Activated naive CD8-positive, alpha-beta T cell treated with anti-CD3 and anti-CD28 coated beads for 36 hours (primary cell): Measurements from ENCODE around the gene WDR33. TPM values are rescaled to one million over a fixed set of nuclear protein-coding genes. Genes with fewer than 3 reads are reported as not detected.
"Not testable (repeated sequence)": the region's sequence is repeated elsewhere in the genome, so short reads cannot be mapped to it uniquely, and the experiment has no call there.

ENCODE experiments used
- DNase-seq: peaks from one replicate; pipeline ENCODE4 v3.0.0; 2021
- H3K27ac Mint-ChIP-seq: one replicate; pipeline ENCODE4 v1.8.0; 2022; ENCODE audit warnings: mild to moderate bottlenecking, moderate library complexity, mixed read lengths
- H3K27me3 Mint-ChIP-seq: one replicate; pipeline ENCODE4 v1.8.0; 2022; ENCODE audit warnings: mild to moderate bottlenecking, mixed read lengths
- H3K36me3 Mint-ChIP-seq: one replicate; pipeline ENCODE4 v1.8.0; 2021; ENCODE audit warnings: mild to moderate bottlenecking, mixed read lengths
- H3K4me1 Mint-ChIP-seq: one replicate; pipeline ENCODE4 v1.8.0; 2021; ENCODE audit warnings: mixed read lengths
- H3K4me3 Mint-ChIP-seq: one replicate; pipeline ENCODE4 v1.8.0; 2022; ENCODE audit warnings: mild to moderate bottlenecking, moderate library complexity, mixed read lengths
- H3K9me3 Mint-ChIP-seq: one replicate; pipeline ENCODE4 v1.8.0; 2022; ENCODE audit warnings: mixed read lengths
- total RNA-seq, 2 experiments: library from RNA; stranded (reverse); gene quantifications; one replicate each; pipeline ENCODE4 v1.2.3, GENCODE V29; 2021

Gene WDR33
- total RNA-seq, 2 experiments from 2014 or later = 76.5 to 82.5 TPM

GRCh38 chr2:127790694-127791529 is 20.1 kb downstream of the WDR33 start:
- DNase-seq = no peak
- Mint-ChIP-seq H3K36me3 (peaks cover 26% of the 10 kb centered on the region), H3K27me3 (no peaks in the 10 kb centered on the region), H3K27ac (peak overlapping the region; percentile 73), H3K4me3 (no peak overlapping the region), H3K9me3 (peaks cover 2% of the 10 kb centered on the region), H3K4me1 (peaks cover 28% of the 10 kb centered on the region)

GRCh38 chr2:127786048-127786809 is 24.7 kb downstream of the WDR33 start:
- Mint-ChIP-seq H3K27me3 (no peaks in the 10 kb centered on the region), H3K4me3 (no peak overlapping the region), H3K36me3 (peaks cover 18% of the 10 kb centered on the region), H3K4me1 (peaks cover 17% of the 10 kb centered on the region), H3K27ac (no peak overlapping the region), H3K9me3 (peaks cover 2% of the 10 kb centered on the region)
- DNase-seq = no peak

GRCh38 chr2:127784965-127785518 is 25.9 kb downstream of the WDR33 start:
- H3K36me3 Mint-ChIP-seq = peaks cover 16% of the 10 kb centered on the region
- no peaks in the 10 kb centered on the region for H3K9me3 Mint-ChIP-seq
- H3K27me3 Mint-ChIP-seq = no peaks in the 10 kb centered on the region
- peaks cover 14% of the 10 kb centered on the region for H3K4me1 Mint-ChIP-seq
- no peak overlapping the region for H3K27ac Mint-ChIP-seq
- DNase-seq = no peak
- H3K4me3 Mint-ChIP-seq = no peak overlapping the region

GRCh38 chr2:127783101-127783500 is 27.9 kb downstream of the WDR33 start:
- Mint-ChIP-seq H3K4me3 (no peak overlapping the region), H3K9me3 (no peaks in the 10 kb centered on the region), H3K36me3 (peaks cover 25% of the 10 kb centered on the region), H3K4me1 (peaks cover 27% of the 10 kb centered on the region), H3K27ac (no peak overlapping the region), H3K27me3 (no peaks in the 10 kb centered on the region)
- DNase-seq = no peak

GRCh38 chr2:127778850-127779249 is 32.1 kb downstream of the WDR33 start:
- Mint-ChIP-seq H3K27ac (no peak overlapping the region), H3K4me3 (no peak overlapping the region), H3K9me3 (no peaks in the 10 kb centered on the region)

GRCh38 chr2:127778447-127778846 is 32.5 kb downstream of the WDR33 start:
- no peaks in the 10 kb centered on the region for H3K27me3 Mint-ChIP-seq

More at GRCh38 chr2:127778850-127779249, 32.1 kb downstream of the WDR33 start:
- H3K36me3 Mint-ChIP-seq = peaks cover 30% of the 10 kb centered on the region
- no peak for DNase-seq
- H3K27me3 Mint-ChIP-seq = no peaks in the 10 kb centered on the region
- H3K4me1 Mint-ChIP-seq = peaks cover 42% of the 10 kb centered on the region

GRCh38 chr2:127776122-127776780 is 34.7 kb downstream of the WDR33 start:
- no peak for DNase-seq
- Mint-ChIP-seq H3K9me3 (no peaks in the 10 kb centered on the region), H3K4me3 (no peak overlapping the region), H3K4me1 (peaks cover 46% of the 10 kb centered on the region), H3K27ac (peak overlapping the region; percentile 2), H3K27me3 (no peaks in the 10 kb centered on the region), H3K36me3 (peaks cover 25% of the 10 kb centered on the region)

More at GRCh38 chr2:127778447-127778846, 32.5 kb downstream of the WDR33 start:
- Mint-ChIP-seq H3K36me3 (peaks cover 30% of the 10 kb centered on the region), H3K4me3 (no peak overlapping the region), H3K9me3 (no peaks in the 10 kb centered on the region), H3K4me1 (peaks cover 42% of the 10 kb centered on the region), H3K27ac (no peak overlapping the region)
- no peak for DNase-seq

- peaks cover 12% of the 10 kb centered on the region for H3K36me3 Mint-ChIP-seq
These were observed 39.2 kb downstream of the WDR33 start for GRCh38 chr2:127771756-127772155.

GRCh38 chr2:127770973-127771735 is 39.8 kb downstream of the WDR33 start:
- Mint-ChIP-seq H3K27me3 (no peaks in the 10 kb centered on the region), H3K27ac (no peak overlapping the region), H3K4me3 (no peak overlapping the region), H3K9me3 (no peaks in the 10 kb centered on the region), H3K36me3 (peaks cover 12% of the 10 kb centered on the region), H3K4me1 (peaks cover 16% of the 10 kb centered on the region)
- no peak for DNase-seq

More at GRCh38 chr2:127771756-127772155, 39.2 kb downstream of the WDR33 start:
- H3K4me3 Mint-ChIP-seq = no peak overlapping the region
- no peak for DNase-seq
- H3K4me1 Mint-ChIP-seq = peaks cover 20% of the 10 kb centered on the region
- H3K27ac Mint-ChIP-seq = no peak overlapping the region
- H3K27me3 Mint-ChIP-seq = no peaks in the 10 kb centered on the region
- no peaks in the 10 kb centered on the region for H3K9me3 Mint-ChIP-seq

GRCh38 chr2:127770534-127770933 is 40.4 kb downstream of the WDR33 start:
- H3K36me3 Mint-ChIP-seq, DNase-seq, H3K9me3 Mint-ChIP-seq, H3K27ac Mint-ChIP-seq, H3K4me3 Mint-ChIP-seq, H3K27me3 Mint-ChIP-seq: not testable (repeated sequence)
- H3K4me1 Mint-ChIP-seq = peaks cover 10% of the 10 kb centered on the region

GRCh38 chr2:127769587-127769986 is 41.4 kb downstream of the WDR33 start:
- Mint-ChIP-seq H3K4me1 (peaks cover 7% of the 10 kb centered on the region), H3K27me3 (no peaks in the 10 kb centered on the region), H3K36me3 (peaks cover 4% of the 10 kb centered on the region), H3K9me3 (no peaks in the 10 kb centered on the region), H3K4me3 (no peak overlapping the region), H3K27ac (no peak overlapping the region)
- no peak for DNase-seq

- Mint-ChIP-seq H3K27ac (no peak overlapping the region), H3K4me1 (peaks cover 13% of the 10 kb centered on the region), H3K9me3 (no peaks in the 10 kb centered on the region), H3K4me3 (no peak overlapping the region), H3K36me3 (peaks cover 4% of the 10 kb centered on the region), H3K27me3 (no peaks in the 10 kb centered on the region)
- no peak for DNase-seq
These were observed 42.0 kb downstream of the WDR33 start for GRCh38 chr2:127768775-127769479.

- Mint-ChIP-seq H3K27me3 (no peaks in the 10 kb centered on the region), H3K9me3 (no peaks in the 10 kb centered on the region), H3K4me3 (no peak overlapping the region), H3K27ac (no peak overlapping the region), H3K4me1 (peaks cover 19% of the 10 kb centered on the region), H3K36me3 (peaks cover 25% of the 10 kb centered on the region)
- DNase-seq = no peak
These were observed 47.2 kb downstream of the WDR33 start for GRCh38 chr2:127763776-127764175.

- no peak for DNase-seq
- peaks cover 19% of the 10 kb centered on the region for H3K4me1 Mint-ChIP-seq
- no peak overlapping the region for H3K4me3 Mint-ChIP-seq
- no peaks in the 10 kb centered on the region for H3K9me3 Mint-ChIP-seq
- no peaks in the 10 kb centered on the region for H3K27me3 Mint-ChIP-seq
- H3K27ac Mint-ChIP-seq = peak overlapping the region; percentile 6
- peaks cover 23% of the 10 kb centered on the region for H3K36me3 Mint-ChIP-seq
These were observed 48.1 kb downstream of the WDR33 start for GRCh38 chr2:127762846-127763245.
